Measurements from ENCODE around the gene PATL1. TPM values are rescaled to one million over a fixed set of nuclear protein-coding genes. Genes with fewer than 3 reads are reported as not detected.

Gene PATL1
- total RNA-seq, 2 donors from 2014 or later: 13.2 to 22.1 TPM

DNA sequence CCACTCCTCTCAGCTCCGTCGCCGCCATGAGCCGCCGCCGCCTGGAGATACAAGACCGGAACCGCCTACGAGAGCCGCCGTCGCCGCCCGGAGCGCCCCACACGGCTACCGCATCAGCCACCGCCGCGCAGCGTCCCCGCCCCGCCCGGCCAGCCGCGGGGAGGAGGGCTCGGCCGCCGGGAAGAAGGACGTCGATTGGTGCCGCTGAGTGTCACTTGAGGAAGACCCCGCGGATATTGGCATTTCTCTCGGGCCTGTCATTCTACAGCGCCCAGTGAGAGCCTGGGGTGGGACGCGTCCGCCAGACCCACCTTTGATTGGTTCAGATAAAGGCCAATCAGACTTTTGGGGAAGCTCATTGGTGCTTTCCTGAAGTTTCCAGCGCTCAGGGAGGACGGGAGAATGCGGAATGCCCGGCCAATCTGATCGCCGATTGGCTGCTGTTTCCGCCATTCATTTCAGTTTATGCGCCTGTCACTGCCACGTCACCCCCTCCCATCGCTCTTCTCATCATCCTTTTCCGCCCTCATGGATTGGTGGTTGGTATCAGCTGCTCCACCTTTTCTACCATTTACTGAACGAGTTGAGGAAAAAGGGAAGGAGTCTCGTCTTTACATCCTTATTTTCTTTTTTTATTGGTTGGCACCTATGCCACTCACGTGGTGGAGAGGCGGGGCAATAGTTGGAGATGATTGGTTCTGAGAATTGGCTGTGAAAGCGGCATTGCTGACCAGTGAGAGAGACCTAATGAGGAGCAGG is 53.0 kb downstream of the PATL1 start, which contains the start of gene OSBP:
Gene OSBP, minus strand, starts transcription at position 138 of the 759 bp plus-strand sequence. Its CDS starts 110 bp downstream, at position 28.
- Histone ChIP-seq H3K27ac (peak within 1 kb of the TSS; percentile 91 to 93), H3K27me3 (no peaks in the 10 kb centered on the region), H3K4me1 (peaks cover 0 to 39% of the 10 kb centered on the region in 2 donors), H3K4me3 (peak within 1 kb of the TSS; percentile 88 to 90), H3K36me3 (no peaks in the 10 kb centered on the region), H3K9me3 (no peaks in the 10 kb centered on the region)
- TF ChIP-seq, protein P1, sequence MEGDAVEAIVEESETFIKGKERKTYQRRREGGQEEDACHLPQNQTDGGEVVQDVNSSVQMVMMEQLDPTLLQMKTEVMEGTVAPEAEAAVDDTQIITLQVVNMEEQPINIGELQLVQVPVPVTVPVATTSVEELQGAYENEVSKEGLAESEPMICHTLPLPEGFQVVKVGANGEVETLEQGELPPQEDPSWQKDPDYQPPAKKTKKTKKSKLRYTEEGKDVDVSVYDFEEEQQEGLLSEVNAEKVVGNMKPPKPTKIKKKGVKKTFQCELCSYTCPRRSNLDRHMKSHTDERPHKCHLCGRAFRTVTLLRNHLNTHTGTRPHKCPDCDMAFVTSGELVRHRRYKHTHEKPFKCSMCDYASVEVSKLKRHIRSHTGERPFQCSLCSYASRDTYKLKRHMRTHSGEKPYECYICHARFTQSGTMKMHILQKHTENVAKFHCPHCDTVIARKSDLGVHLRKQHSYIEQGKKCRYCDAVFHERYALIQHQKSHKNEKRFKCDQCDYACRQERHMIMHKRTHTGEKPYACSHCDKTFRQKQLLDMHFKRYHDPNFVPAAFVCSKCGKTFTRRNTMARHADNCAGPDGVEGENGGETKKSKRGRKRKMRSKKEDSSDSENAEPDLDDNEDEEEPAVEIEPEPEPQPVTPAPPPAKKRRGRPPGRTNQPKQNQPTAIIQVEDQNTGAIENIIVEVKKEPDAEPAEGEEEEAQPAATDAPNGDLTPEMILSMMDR (IDR thresholded peaks at IDR 0.05): no peak
- DNase-seq (ENCODE audit: low spot score): peak; percentile 100

- peaks cover 0 to 39% of the 10 kb centered on the region in 2 donors for H3K4me1 ChIP-seq
- TF ChIP-seq, protein P1 (IDR thresholded peaks at IDR 0.05): no peak
Observed at GRCh38 chr11:59615120-59615636, 53.7 kb downstream of the PATL1 start.

GRCh38 chr11:59614277-59615119 is 54.3 kb downstream of the PATL1 start:
- TF ChIP-seq, protein P1 (IDR thresholded peaks at IDR 0.05): no peak
- Histone ChIP-seq H3K9me3 (no peaks in the 10 kb centered on the region), H3K27ac (peak overlapping the region; percentile 91), H3K27me3 (no peaks in the 10 kb centered on the region), H3K4me1 (peaks cover 0 to 42% of the 10 kb centered on the region in 2 donors), H3K4me3 (peak overlapping the region; percentile 88 to 90), H3K36me3 (peaks cover 9% of the 10 kb centered on the region)
- no peak for DNase-seq (ENCODE audit: low spot score)

More at GRCh38 chr11:59615120-59615636, 53.7 kb downstream of the PATL1 start:
- Histone ChIP-seq H3K27ac (peak overlapping the region; percentile 91), H3K9me3 (no peaks in the 10 kb centered on the region), H3K4me3 (peak overlapping the region; percentile 88 to 90), H3K27me3 (no peaks in the 10 kb centered on the region), H3K36me3 (peaks cover 2% of the 10 kb centered on the region)
- peak; percentile 63 for DNase-seq (ENCODE audit: low spot score)

DNA sequence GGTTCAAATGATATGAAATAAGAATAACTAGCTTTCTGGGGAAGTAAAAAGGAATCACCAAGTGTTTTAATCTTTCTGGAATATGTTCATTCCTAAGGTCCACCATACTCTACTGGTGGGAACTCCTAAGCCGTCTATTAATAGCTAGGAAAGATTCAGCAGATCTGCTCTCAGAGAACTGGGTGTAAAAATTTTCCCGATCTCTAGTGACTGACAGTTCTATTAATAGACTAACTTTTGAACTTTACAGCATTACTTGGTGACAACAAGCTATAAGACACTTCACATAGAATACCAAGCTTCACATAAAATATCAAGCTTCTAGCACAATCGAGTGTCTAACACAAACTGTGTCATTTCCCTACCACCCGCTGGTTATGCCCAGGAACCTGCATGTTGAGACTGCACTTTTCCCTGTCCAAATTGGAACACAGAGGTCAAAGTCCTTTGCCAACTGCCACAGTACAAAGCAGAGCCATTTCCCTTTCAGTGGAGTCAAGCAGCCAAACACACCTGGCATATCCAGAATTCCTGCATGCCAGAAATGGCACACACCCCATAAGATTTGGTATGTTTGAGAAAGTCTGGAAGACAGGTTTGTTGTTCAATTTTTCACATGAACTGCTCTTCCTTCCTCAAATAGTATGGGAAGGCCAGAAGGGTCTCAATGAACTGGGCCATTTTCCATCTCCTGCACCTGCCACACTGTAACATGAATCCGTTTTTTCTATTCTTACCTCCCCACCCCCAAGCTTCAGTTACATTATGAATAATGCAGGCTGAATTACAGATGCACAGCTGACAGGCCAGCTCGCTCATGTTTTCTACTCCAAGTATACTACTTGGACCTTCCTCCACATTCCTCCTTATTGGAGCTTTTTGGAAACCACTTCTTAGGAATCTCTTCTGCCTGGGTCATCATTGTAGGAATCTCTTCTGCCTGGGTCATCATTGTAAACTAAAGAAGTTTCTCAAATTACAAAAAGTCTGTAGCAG is 57.0 kb downstream of the PATL1 start:
- Histone ChIP-seq H3K36me3 (peaks cover 34% of the 10 kb centered on the region), H3K9me3 (no peaks in the 10 kb centered on the region), H3K4me1 (peaks cover 0 to 56% of the 10 kb centered on the region in 2 donors), H3K27ac (peak overlapping the region; percentile 37 to 70), H3K4me3 (no peak overlapping the region), H3K27me3 (no peaks in the 10 kb centered on the region)
- no peak for DNase-seq (ENCODE audit: low spot score)
- TF ChIP-seq, protein P1 (IDR thresholded peaks at IDR 0.05): no peak

- H3K9me3 ChIP-seq: no peaks in the 10 kb centered on the region
- H3K4me1 ChIP-seq: peaks cover 0 to 56% of the 10 kb centered on the region in 2 donors
- TF ChIP-seq, protein P1 (IDR thresholded peaks at IDR 0.05): no peak
- DNase-seq (ENCODE audit: low spot score): no peak
- H3K27ac ChIP-seq: peak overlapping the region in 1 of 2 donors; percentile 70
- H3K4me3 ChIP-seq: no peak overlapping the region
- H3K27me3 ChIP-seq: no peaks in the 10 kb centered on the region
- peaks cover 50% of the 10 kb centered on the region for H3K36me3 ChIP-seq
Observed at GRCh38 chr11:59610289-59610688, 58.5 kb downstream of the PATL1 start.

Measured in right atrium auricular region (tissue), 2 donors.